ENCODE measurements around the gene GPS1. TPM values are rescaled to one million over a fixed set of nuclear protein-coding genes. Genes with fewer than 3 reads are reported as not detected.

GPS1 gene
- total and polyA plus RNA-seq, 2 experiments from 2014 or later = 136 to 242 TPM

GRCh38 chr17:82013772-82014321, 37.9 kb upstream of the GPS1 start:
- Mint-ChIP-seq H3K27ac (no peak overlapping the region), H3K4me3 (no peak overlapping the region), H3K27me3 (ENCODE audit: insufficient read depth, low read depth, poor library complexity) (peaks cover 9% of the 10 kb centered on the region), H3K9me3 (no peaks in the 10 kb centered on the region), H3K4me1 (no peaks in the 10 kb centered on the region), H3K36me3 (ENCODE audit: low read depth) (peaks cover 6% of the 10 kb centered on the region; the same call in 1 of the 3 replicates)
- Histone ChIP-seq H3F3A (replicated peaks; ENCODE audit: low read depth) (0 out of 2 replicates have a peak, but pooled peaks cover 4% of the 10 kb centered on the region), H3K79me2 (replicated peaks; ENCODE audit: insufficient read depth) (no peaks in the 10 kb centered on the region), H3K27ac (ENCODE audit: low read depth) (no peak overlapping the region), H3K4me1 (ENCODE audit: insufficient read depth) (no peaks in the 10 kb centered on the region; the same call in 1 of the 2 replicates), H3K9me2 (ENCODE audit: insufficient read depth) (no peaks in the 10 kb centered on the region), H3K4me2 (no peak overlapping the region), H3K27me3 (ENCODE audit: insufficient read depth) (no peaks in the 10 kb centered on the region), H4K20me1 (replicated peaks; ENCODE audit: insufficient read depth) (no peaks in the 10 kb centered on the region; the same call in 1 of the 2 replicates), H3K36me3 (ENCODE audit: insufficient read depth) (no peaks in the 10 kb centered on the region), H3K4me3 (no peak overlapping the region), H2AFZ (no peak overlapping the region)
- ATAC-seq (no peak), DNase-seq (ENCODE audit: low spot score) (no peak)
- no peak for TF ChIP-seq ETS1 (IDR thresholded peaks at IDR 0.05)
- no peak for TF ChIP-seq NANOG (IDR thresholded peaks at IDR 0.05; ENCODE audit: borderline replicate concordance)
- no peak for TF ChIP-seq EZH2 (IDR thresholded peaks at IDR 0.05; ENCODE audit: low read depth, unreplicated experiment)
- TF ChIP-seq ZNF462 (CRISPR knock-in tag; IDR thresholded peaks at IDR 0.05) = no peak
